Kidney (tissue), 14 donors: ENCODE measurements around the gene MS4A10. TPM values are rescaled to one million over a fixed set of nuclear protein-coding genes. Genes with fewer than 3 reads are reported as not detected.

Experiments used
- DNase-seq, 5 donors: peaks; one replicate each; pipeline ENCODE4 v3.0.0-alpha.2; 2013 to 2020
- FAIRE-seq: peaks from 2 replicates; lab custom pipeline; 2012; peaks lifted over from hg19 to GRCh38; lab: Jason Lieb, UNC
- H3K27ac ChIP-seq, 2 donors: one replicate each; pipeline ENCODE4 v1.7.0; 2013; ENCODE audit warnings: low read depth in 2 of 2, low read length in 2 of 2, inconsistent platforms in 1 of 2
- H3K27me3 ChIP-seq: one replicate; pipeline ENCODE4 v1.7.1; 2013; ENCODE audit warnings: low read length, inconsistent platforms; ENCODE audit not compliant: control insufficient read depth, insufficient read depth
- H3K36me3 ChIP-seq, 3 donors: one replicate each; pipeline versions ENCODE4 v1.7.0 to v1.7.1; 2013; ENCODE audit warnings: low read length in 3 of 3, control low read depth in 1 of 3, inconsistent platforms in 1 of 3; ENCODE audit not compliant: insufficient read depth in 3 of 3, control insufficient read depth in 2 of 3
- H3K4me1 ChIP-seq, 3 donors: one replicate each; pipeline versions ENCODE4 v1.7.0 to v1.7.1; 2013; ENCODE audit warnings: low read length in 3 of 3, inconsistent platforms in 1 of 3, low read depth in 1 of 3; ENCODE audit not compliant: control insufficient read depth in 2 of 3, insufficient read depth in 2 of 3
- H3K4me3 ChIP-seq, 3 donors: one replicate each; pipeline versions ENCODE4 v1.7.0 to v1.8.1; 2013; ENCODE audit warnings: low read length in 3 of 3, control low read depth in 1 of 3, inconsistent platforms in 1 of 3
- H3K9ac ChIP-seq, 3 donors: one replicate each; pipeline versions ENCODE4 v1.7.0 to v1.7.1; 2013; ENCODE audit warnings: low read length in 3 of 3, control low read depth in 1 of 3, inconsistent platforms in 1 of 3
- H3K9me3 ChIP-seq, 3 donors: one replicate each; pipeline versions ENCODE4 v1.7.0 to v1.7.1; 2013; ENCODE audit warnings: low read length in 3 of 3, control low read depth in 1 of 3, inconsistent platforms in 1 of 3; ENCODE audit not compliant: control insufficient read depth in 2 of 3, insufficient read depth in 1 of 3
- CTCF ChIP-seq: IDR thresholded peaks from 3 replicates; pipeline ENCODE4 v1.5.1; 2012; ENCODE audit warnings: mild to moderate bottlenecking, moderate library complexity, borderline replicate concordance; ENCODE audit not compliant: insufficient read depth; ENCODE audit errors: extremely low read depth
- intact Hi-C: fragments of 100-400 bp; cut with DNase I; formaldehyde crosslinking; loops from one replicate; pipeline ENCODE4 v1.11.1; 2022
- polyA plus RNA-seq: library from polyadenylated mRNA; stranded (reverse); fragments of 350-450 nt; fragmentation: Illumina TruSeq; extraction: RNeasy Lipid Tissue Mini Kit (QIAGEN cat#74804); gene quantifications from one replicate; pipeline ENCODE4 v1.2.3, GENCODE V29; 2014; ENCODE audit warnings: low read depth, low replicate concordance; ENCODE audit not compliant: insufficient read depth
- total RNA-seq: library from RNA; stranded (reverse); fragmentation: NEBNext Ultra II Directional; extraction: Animal tissue kit (Norgen Biotek cat#: 25700); gene quantifications from one replicate; pipeline ENCODE4 v1.2.1, GENCODE V29; 2021
- donor health status: control.
- donor health status: control.
- donor health status: control.
- donor health status: control.
- donor health status: control.
- donor health status: DM: yes; HTN: yes; CAD: no.
- donor health status: Normal renal cell carcinoma (clear cell type).

Gene MS4A10
- total and polyA plus RNA-seq, 2 donors from 2014 or later = 1.1 TPM; not detected in 1

GRCh38 chr11:60764879-60765278 is 20.3 kb upstream of the MS4A10 start:
- no peaks in the 10 kb centered on the region for H3K36me3 ChIP-seq
- no peaks in the 10 kb centered on the region for H3K27me3 ChIP-seq
- FAIRE-seq = no peak
- H3K9me3 ChIP-seq = no peaks in the 10 kb centered on the region
- no peaks in the 10 kb centered on the region for H3K4me1 ChIP-seq
- TF ChIP-seq CTCF = no peak
- H3K4me3 ChIP-seq = no peak overlapping the region
- intact Hi-C loops = no loop called here
- no peak overlapping the region for H3K9ac ChIP-seq
- H3K27ac ChIP-seq = no peak overlapping the region
- no peak for DNase-seq

GRCh38 chr11:60765355-60765754 is 19.8 kb upstream of the MS4A10 start:
- intact Hi-C loops = no loop called here
- Histone ChIP-seq H3K4me3 (no peak overlapping the region), H3K36me3 (no peaks in the 10 kb centered on the region), H3K4me1 (no peaks in the 10 kb centered on the region), H3K27me3 (no peaks in the 10 kb centered on the region), H3K9ac (no peak overlapping the region), H3K9me3 (no peaks in the 10 kb centered on the region), H3K27ac (no peak overlapping the region)
- DNase-seq (no peak), FAIRE-seq (no peak)
- TF ChIP-seq CTCF = no peak

GRCh38 chr11:60766547-60766946 is 18.6 kb upstream of the MS4A10 start:
- TF ChIP-seq CTCF = no peak
- H3K4me3 ChIP-seq = no peak overlapping the region
- H3K9ac ChIP-seq = no peak overlapping the region
- FAIRE-seq (no peak), DNase-seq (no peak)
- H3K27ac ChIP-seq = no peak overlapping the region
- no peaks in the 10 kb centered on the region for H3K4me1 ChIP-seq
- intact Hi-C loops = no loop called here
- H3K36me3 ChIP-seq = no peaks in the 10 kb centered on the region
- no peaks in the 10 kb centered on the region for H3K9me3 ChIP-seq
- H3K27me3 ChIP-seq = no peaks in the 10 kb centered on the region

- Histone ChIP-seq H3K27me3 (no peaks in the 10 kb centered on the region), H3K9ac (no peak overlapping the region), H3K27ac (no peak overlapping the region), H3K4me1 (no peaks in the 10 kb centered on the region), H3K36me3 (no peaks in the 10 kb centered on the region), H3K9me3 (no peaks in the 10 kb centered on the region), H3K4me3 (no peak overlapping the region)
- TF ChIP-seq CTCF = no peak
- intact Hi-C loops = no loop called here
- DNase-seq = no peak
- no peak for FAIRE-seq
Measured at GRCh38 chr11:60767388-60767811, 17.7 kb upstream of the MS4A10 start.
